Left forelimb (tissue), 1 donor: ENCODE data around the gene ZDHHC11B.
"Not testable (repeated sequence)": the region's sequence is repeated elsewhere in the genome, so short reads cannot be mapped to it uniquely, and the experiment has no call there.

Experiments
- DNase-seq: peaks from one replicate; pipeline ENCODE4 v3.0.0-alpha.2; 2018; ENCODE audit warnings: low spot score

ZDHHC11B gene

GRCh38 chr5:752532-753115 lies 31.9 kb downstream of the ZDHHC11B start:
- peak; percentile 31 for DNase-seq

- DNase-seq: peak; percentile 40
These were observed 32.5 kb downstream of the ZDHHC11B start for GRCh38 chr5:751992-752391.

DNA sequence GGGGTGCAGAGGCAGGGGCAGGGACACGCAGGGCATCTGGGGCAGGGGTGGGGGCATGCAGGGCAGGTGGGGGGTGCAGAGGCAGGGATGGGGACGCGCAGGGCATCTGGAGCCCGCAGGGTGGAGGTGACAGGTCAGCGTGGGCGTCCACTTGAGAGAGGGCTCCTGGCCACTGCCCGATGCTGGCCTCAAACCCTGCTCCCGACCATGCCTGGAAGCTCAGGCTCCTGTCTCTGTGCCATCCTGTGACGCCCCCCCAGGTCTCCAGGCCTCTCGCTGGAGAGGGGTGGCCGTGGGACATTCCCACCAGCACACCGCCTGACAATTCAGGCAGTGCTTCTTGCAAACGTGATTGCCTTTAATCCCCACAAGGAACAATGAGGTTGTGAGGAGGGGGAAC lies 33.0 kb downstream of the ZDHHC11B start:
- DNase-seq: peak; percentile 15

DNA sequence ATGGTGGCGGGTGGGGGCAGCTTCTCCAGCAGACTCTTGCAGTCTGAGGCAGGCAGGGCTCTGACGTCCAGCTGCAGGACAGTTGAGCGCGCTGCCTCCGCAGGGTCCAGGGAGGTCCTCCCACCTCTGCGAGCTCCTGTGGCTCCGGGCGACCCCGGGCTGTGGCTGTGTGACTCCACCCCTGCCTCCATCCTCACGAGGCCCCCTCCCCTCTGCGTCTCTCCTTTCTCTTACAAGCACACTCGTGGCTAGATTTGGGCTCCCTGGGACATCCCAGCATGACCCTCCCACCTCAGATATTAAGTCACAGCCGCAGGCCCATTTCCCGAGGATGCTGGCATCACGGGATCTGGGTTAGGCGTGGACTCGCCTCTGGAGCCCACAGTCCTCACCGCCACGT lies 34.3 kb downstream of the ZDHHC11B start:
- DNase-seq: peak; percentile 34

GRCh38 chr5:749101-749670 lies 35.3 kb downstream of the ZDHHC11B start:
- no peak for DNase-seq

DNA sequence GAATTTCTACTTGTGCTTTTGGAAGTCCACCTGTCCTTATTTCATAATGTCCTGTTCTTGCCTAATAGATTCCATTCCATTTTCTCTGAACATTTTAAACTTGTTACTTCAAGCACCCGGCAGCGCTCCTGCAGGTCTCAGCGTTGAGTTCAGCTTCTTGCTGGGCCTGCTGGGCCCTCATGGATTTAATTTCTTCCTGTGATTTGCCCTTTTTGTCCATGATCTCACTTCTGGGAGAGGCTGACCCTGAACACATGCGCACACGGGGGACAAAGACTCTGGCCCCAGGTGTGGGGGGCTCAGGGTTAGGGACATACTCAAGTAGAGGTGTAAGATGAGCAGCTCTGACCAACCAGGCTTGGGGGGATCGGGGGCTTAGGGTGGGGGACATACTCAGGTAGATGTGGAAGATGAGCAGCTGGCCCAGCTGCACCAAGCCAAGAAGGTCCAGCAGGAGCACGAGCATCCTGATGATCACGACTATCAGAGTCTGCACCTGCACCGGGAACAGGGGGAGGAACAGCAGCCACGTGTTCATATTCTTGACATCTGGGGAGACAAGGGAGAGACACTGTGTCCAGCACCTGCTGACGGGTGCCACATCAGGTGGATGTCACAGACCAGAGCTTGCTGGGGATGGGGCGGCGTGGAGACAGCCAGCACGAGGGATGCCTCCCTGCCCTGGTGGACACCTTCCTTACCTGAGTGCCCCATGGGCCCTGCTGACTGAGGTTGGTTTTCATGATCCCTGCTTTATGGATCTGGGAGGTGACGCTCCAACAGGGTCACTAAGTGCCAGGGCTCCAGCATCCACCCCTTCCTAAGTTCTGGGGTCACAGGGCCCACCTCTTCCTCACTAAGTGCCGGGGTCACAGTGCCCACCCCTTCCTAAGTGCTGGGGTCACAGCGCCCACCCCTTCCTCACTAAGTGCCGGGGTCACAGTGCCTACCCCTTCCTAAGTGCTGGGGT lies 36.2 kb downstream of the ZDHHC11B start:
- peak; percentile 61 for DNase-seq

- not testable (repeated sequence) for DNase-seq
These were observed 37.2 kb downstream of the ZDHHC11B start for GRCh38 chr5:747303-747844.

DNA sequence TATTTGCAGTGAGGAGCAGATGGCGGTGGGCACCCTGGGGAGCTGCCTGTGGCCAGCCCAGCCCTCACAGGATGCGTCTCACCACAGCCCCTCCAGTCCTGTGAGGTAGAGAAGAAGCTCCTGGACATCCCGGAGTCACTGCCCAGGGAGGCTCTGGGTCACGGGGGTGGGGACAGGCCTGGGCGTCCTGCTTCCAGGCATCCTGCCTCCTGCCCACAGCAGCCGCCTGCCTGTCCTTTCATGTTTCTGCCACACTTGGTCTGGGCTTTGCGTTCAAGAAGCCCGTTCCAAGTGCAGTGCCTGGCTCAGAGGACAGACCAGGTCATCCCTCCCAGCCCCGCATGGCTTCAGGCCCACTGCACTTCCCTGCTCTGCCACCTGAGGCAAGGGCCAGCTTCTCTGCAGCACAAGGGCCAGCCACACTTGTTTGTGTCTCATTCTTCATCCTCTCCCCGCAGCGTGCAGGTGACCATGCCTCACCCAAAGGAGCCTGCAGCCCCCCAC lies 38.2 kb downstream of the ZDHHC11B start:
- peak; percentile 45 for DNase-seq

DNA sequence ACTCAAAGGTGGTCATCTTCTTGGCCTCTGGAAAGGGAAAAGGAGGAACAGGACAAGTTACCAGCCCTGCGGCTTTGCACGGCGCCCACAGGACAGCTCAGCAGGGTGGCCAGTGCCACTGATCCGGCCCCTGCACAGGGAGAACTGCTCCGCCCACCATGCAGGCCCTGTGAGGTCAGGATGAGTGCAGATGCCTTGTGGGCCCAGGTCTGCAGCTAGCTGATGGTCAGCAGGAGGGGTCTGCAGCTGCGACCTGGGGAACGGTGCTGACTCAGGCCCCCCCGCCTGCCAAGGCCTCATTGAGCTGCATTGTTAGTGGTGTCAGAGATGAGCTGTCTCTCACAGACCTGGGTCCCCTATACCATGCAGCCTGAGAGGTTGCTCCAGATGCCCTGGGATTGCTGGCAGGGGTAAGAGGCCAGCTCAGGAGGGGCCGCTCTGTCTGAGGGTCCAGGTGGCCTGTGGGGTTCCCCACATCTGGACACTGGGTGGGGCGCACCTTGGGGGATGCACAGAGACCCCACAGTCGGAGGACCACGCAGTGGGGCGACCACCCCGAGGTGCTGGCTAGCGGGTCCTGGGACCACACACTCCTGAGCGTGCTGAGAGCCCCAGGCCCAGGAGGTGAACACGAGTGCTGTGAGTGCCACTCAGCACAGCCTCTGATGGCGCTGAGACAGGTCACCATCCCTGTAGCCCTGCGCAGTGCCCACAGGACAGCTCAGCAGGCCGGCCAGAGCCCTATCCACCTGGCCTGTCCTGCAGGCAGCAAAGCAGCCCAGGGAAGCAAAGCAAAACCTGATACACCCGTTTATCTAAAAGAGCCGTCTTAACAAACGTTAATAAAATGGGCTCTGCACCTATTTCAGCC lies 39.0 kb downstream of the ZDHHC11B start:
- peak; percentile 55 for DNase-seq

- peak; percentile 15 for DNase-seq
These were observed 40.7 kb downstream of the ZDHHC11B start for GRCh38 chr5:743696-744404.

DNA sequence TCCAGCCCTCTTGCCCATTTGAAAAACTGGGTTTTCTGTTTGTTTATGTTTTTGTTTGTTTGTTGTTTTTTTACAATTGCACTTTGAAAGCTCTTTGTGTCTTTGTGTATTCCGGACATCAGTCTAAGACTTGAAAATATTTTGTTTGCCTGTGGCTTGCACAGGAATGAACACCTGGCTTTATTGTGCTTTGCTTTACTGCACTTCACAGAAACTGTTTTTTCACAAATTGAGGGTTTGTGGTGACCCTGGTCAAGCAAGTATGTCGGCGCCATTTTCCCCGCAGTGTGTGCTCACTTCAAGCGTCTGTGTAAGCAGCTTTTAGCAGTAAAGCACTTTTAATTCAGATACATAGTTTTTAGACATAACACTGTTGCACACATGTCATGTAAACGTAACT lies 42.3 kb downstream of the ZDHHC11B start:
- not testable (repeated sequence) for DNase-seq

GRCh38 chr5:734145-734544 lies 50.4 kb downstream of the ZDHHC11B start:
- not testable (repeated sequence) for DNase-seq

GRCh38 chr5:732754-733454 lies 51.6 kb downstream of the ZDHHC11B start:
- DNase-seq: not testable (repeated sequence)

DNA sequence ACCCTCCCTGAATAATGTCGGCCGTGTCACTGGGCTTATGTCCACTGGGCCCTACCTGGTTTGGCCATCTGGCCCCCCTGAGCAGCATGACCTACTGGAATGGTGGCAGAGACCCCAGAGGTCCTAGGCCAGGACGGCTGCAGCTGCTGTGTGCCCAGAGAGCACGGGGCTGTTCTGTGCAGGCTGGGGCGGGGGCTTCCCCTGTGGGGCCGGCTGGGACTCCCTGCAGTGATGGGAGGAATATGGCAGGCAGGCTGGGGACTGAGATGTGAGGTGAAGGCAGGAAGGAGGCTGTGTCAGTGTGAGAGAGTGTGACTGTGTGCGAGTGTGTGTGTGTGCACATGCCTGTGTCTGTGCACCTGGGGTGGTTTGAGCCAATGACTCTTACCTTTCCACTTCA lies 55.3 kb downstream of the ZDHHC11B start:
- not testable (repeated sequence) for DNase-seq

DNA sequence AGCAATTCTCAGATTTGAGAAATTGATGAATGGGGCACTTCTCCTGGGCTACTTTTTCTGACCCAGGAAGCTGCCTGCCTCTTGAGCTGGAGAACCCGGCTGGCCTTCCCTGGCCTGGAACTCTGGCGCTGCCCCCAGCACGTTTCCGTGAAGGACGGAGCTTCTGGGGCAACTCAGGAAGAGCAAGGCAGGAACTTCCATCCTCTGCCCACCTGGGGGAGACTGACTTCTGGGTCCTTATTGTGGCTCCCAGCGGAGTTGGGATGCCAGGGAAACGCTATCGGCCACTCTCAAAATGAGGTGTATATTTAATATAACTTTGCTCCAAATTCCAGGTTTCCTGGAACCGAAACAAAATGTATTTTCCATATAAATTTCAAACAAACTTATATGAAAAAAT lies 57.4 kb downstream of the ZDHHC11B start:
- not testable (repeated sequence) for DNase-seq

GRCh38 chr5:723865-724264 lies 60.7 kb downstream of the ZDHHC11B start:
- DNase-seq: not testable (repeated sequence)

DNA sequence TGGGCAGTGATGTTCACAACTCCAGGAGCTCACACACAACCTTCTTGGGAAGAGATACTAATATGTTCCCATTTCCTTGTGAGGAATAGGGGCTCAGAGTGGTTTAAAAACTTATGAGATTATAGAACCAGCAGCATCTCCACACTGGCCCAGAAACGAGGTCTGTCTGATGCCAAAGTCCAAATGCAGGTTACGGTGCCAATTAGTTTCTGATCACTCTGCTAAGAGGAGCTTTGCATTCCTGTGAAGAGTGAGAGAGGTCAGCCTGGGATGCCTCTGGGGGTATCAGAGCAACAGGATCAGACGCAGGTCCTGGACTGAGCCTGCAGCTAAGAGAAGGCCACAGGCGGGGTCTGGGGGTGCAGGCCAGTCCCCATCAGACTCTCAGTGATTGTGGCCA lies 61.2 kb downstream of the ZDHHC11B start:
- not testable (repeated sequence) for DNase-seq

- not testable (repeated sequence) for DNase-seq
These were observed 65.2 kb downstream of the ZDHHC11B start for GRCh38 chr5:719379-719778.

GRCh38 chr5:717143-717542 lies 67.4 kb downstream of the ZDHHC11B start:
- DNase-seq: no peak

DNA sequence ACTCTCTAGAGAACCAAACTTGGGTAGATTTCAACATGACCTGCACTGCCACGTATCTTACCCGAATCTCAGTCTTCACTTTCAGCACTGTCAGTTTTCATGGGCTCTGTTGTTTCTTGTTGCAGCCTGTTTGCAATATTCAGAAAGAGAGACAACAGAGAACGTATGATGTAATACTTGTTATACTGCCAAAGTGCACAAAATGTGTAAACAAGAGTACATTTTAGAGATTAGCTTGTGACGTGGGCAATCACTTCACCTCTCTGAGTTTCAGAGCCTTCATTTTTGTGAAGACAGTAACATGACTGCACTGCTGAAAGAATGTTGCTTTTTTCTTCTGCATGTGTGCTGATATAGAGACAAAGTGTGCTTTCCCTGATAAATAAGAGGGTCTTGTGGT lies 67.8 kb downstream of the ZDHHC11B start:
- not testable (repeated sequence) for DNase-seq
